ENCODE data around the gene AGPS.

Gene AGPS

DNA sequence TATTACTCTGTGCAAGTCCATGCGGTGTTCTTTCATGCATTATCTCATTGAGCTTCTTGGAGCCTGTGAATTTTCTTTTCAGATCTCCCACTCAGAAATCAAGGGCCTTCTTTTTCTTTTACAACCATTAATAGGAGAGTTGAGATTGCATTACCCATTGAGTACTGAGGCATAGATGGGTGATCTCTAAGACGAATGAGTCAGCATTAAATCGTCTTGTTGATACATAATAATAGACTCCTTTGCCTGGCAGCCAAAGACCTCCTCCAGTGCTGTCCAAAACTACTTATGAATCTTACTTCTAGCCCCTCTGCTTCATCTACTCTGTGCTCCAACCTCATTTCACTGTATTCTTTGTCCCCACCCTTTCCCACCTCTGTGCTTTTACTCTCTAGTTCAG lies 180.5 kb downstream of the AGPS start:
- TF ChIP-seq, protein P1, sequence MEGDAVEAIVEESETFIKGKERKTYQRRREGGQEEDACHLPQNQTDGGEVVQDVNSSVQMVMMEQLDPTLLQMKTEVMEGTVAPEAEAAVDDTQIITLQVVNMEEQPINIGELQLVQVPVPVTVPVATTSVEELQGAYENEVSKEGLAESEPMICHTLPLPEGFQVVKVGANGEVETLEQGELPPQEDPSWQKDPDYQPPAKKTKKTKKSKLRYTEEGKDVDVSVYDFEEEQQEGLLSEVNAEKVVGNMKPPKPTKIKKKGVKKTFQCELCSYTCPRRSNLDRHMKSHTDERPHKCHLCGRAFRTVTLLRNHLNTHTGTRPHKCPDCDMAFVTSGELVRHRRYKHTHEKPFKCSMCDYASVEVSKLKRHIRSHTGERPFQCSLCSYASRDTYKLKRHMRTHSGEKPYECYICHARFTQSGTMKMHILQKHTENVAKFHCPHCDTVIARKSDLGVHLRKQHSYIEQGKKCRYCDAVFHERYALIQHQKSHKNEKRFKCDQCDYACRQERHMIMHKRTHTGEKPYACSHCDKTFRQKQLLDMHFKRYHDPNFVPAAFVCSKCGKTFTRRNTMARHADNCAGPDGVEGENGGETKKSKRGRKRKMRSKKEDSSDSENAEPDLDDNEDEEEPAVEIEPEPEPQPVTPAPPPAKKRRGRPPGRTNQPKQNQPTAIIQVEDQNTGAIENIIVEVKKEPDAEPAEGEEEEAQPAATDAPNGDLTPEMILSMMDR (IDR thresholded peaks at IDR 0.05; ENCODE audit: low read length, missing control alignments), result no peak

DNA sequence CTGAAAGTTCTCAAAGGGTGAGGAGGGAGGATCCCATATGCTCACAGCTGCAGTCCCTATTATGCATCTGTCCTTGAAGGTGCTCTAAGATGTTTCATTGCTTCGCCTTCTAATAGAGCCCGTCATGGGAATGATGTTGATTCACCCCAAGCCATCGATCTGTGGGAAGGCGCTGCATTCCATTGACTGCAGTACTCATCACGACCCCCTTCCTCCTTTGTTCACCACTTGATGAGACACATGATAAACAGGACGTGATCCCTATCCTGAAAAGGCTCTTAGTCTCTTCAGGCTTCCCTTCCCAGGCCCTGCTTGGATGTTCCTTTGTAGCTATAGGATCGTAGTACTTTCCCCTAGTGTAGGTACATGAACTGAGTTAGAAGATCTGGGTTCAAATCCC lies 181.8 kb downstream of the AGPS start:
- TF ChIP-seq, protein P1 (IDR thresholded peaks at IDR 0.05; ENCODE audit: low read length, missing control alignments), result no peak
- DNase-seq (ENCODE audit: low read depth), result no peak
- H3K4me3 ChIP-seq (replicated peaks; ENCODE audit: low read depth, low read length), result no peak overlapping the region

More for the DNA sequence above, 180.5 kb downstream of the AGPS start:
- H3K4me3 ChIP-seq (replicated peaks; ENCODE audit: low read depth, low read length), result no peak overlapping the region
- peak; percentile 18 for DNase-seq (ENCODE audit: low read depth)

DNA sequence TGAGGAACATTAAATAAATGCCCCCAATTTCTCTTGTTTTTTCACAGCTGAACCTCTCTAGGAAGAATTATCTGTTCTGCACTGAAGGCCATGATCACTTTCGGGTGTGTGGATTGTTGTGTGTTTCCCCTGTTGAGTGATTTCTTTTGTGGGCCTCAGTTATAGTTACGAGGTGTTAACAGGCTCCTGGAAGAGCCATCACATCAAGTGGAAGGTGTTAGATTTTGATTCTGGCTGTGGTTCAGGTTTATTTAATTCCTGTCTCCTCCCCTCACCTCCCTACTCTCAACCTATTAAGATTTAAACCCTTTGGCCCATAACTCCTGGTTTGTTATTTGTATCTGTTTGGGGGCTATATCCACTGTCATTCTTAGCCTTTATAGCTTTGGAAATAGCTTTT lies 182.8 kb downstream of the AGPS start:
- no peak overlapping the region for H3K4me3 ChIP-seq (replicated peaks; ENCODE audit: low read depth, low read length)
- TF ChIP-seq, protein P1 (IDR thresholded peaks at IDR 0.05; ENCODE audit: low read length, missing control alignments), result no peak
- DNase-seq (ENCODE audit: low read depth), result no peak

DNA sequence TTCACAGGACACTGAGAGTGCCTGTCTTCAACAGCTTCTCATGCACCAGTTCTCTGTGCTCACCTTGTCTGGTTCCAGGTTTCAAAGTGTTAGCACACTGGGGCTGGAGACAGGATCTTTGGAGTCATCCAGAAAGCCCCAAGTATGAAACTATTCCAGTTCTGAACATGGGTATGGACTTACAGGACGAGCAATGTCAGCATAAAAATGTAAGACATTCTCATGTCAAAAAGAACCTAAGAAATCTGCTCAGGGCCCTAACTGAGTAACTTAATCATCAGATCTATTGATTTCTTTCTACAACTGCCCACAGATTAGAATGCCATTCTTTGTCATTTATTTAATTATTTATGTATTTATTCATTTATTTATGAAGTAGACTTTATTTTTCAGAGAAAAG lies 184.5 kb downstream of the AGPS start:
- no peak overlapping the region for H3K4me3 ChIP-seq (replicated peaks; ENCODE audit: low read depth, low read length)
- TF ChIP-seq, protein P1 (IDR thresholded peaks at IDR 0.05; ENCODE audit: low read length, missing control alignments), result no peak

DNA sequence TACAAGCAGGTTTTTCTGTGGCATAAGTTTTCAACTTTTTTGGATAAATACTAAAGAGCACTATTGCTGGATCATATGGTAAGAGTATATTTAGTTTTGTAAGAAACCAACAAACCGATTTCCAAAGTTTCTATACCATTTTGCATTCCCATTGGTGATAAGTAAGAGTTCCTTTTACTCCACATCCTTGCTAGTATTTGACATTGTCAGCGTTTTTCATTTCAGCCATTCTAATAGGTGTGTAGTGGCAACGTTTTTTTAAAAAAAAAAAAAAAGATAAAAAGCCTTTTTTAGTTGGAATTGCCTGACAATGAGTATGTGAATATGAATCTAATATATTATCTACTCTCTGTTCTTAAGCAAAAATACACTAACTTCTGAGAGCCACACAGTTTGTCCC lies 185.9 kb downstream of the AGPS start:
- DNase-seq (ENCODE audit: low read depth), result no peak
- TF ChIP-seq, protein P1 (IDR thresholded peaks at IDR 0.05; ENCODE audit: low read length, missing control alignments), result no peak
- no peak overlapping the region for H3K4me3 ChIP-seq (replicated peaks; ENCODE audit: low read depth, low read length)

More for the DNA sequence above, 184.5 kb downstream of the AGPS start:
- no peak for DNase-seq (ENCODE audit: low read depth)

DNA sequence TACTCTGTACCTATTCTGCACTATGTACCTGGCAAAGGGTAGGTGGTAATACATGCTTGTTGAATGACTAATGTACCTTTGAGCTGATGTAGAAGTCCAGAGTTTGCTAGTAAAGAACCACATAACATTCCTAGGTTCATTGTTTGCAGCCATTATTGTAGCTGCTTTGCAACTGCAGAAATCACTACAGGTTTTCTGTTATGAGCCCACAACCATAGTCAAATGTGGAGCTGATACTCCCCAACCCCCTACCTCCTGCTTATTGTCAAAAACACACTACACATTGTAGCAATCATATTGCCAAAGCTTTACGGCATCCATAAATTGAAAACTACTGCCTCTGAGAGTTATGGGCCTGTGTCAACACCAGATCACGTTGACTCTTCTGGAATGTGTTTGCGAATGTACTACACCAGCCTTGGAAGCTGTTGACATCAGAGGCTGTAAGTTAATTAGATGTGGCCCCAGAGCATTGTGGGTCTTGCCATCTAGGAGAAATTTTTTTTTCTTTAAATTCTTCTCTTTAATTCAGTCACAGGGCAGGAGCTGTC lies 187.0 kb downstream of the AGPS start:
- TF ChIP-seq, protein P1 (IDR thresholded peaks at IDR 0.05; ENCODE audit: low read length, missing control alignments), result no peak
- H3K4me3 ChIP-seq (replicated peaks; ENCODE audit: low read depth, low read length), result no peak overlapping the region
- no peak for DNase-seq (ENCODE audit: low read depth)

DNA sequence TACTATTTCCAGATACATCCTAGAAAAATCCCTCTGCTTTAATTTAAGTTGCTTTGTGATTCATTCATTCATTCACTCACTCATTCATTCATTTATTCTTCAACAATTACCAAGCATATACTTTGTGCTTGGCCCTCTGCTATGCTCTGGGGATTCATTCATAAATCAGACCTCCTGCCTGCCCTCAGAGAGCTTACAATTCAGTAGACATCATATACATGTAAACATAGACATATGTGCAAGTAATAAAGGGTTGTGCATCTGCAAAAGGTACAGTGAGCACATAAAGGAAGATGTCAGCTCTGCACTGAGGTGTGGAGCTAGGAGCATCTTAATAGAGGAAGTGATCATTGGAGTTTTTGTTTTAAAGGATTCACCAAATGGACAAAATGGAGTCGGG lies 189.4 kb downstream of the AGPS start:
- no peak for DNase-seq (ENCODE audit: low read depth)
- TF ChIP-seq, protein P1 (IDR thresholded peaks at IDR 0.05; ENCODE audit: low read length, missing control alignments), result no peak
- H3K4me3 ChIP-seq (replicated peaks; ENCODE audit: low read depth, low read length), result no peak overlapping the region

All from fibroblast of pulmonary artery (primary cell).